Neural crest cell (in vitro differentiated cells): ENCODE results near the gene GLRX. TPM values are rescaled to one million over a fixed set of nuclear protein-coding genes. Genes with fewer than 3 reads are reported as not detected.

Source experiments
- DNase-seq: peaks from one replicate; pipeline ENCODE4 v3.0.0; 2021; ENCODE audit warnings: low read depth, mixed read lengths, low spot score
- H3K27ac Mint-ChIP-seq: one replicate; pipeline ENCODE4 v1.8.0; 2021; ENCODE audit warnings: mild to moderate bottlenecking, mixed read lengths; ENCODE audit not compliant: unreplicated experiment
- H3K27me3 Mint-ChIP-seq: 2 replicates; pipeline ENCODE4 v1.8.0; 2021; ENCODE audit warnings: low read depth, mild to moderate bottlenecking, mixed read lengths
- H3K36me3 Mint-ChIP-seq: 2 replicates; pipeline ENCODE4 v1.8.0; 2021; ENCODE audit warnings: low read depth, mild to moderate bottlenecking, mixed read lengths
- H3K4me1 Mint-ChIP-seq: 2 replicates; pipeline ENCODE4 v1.8.0; 2021; ENCODE audit warnings: mixed read lengths
- H3K4me3 Mint-ChIP-seq: one replicate; pipeline ENCODE4 v1.8.0; 2021; ENCODE audit warnings: mild to moderate bottlenecking, mixed read lengths
- H3K9me3 Mint-ChIP-seq: 2 replicates; pipeline ENCODE4 v1.8.0; 2021; ENCODE audit warnings: mixed read lengths
- CTCF ChIP-seq: fragments of 200-600 bp; sonication (generic); conservative IDR thresholded peaks from 2 replicates; pipeline ENCODE4 v1.5.0; 2021; ENCODE audit warnings: antibody characterized with exemption, mild to moderate bottlenecking
- total RNA-seq: library from RNA; stranded (reverse); gene quantifications from 2 replicates; pipeline ENCODE4 v1.2.1, GENCODE V29; 2021

The GLRX gene
- total RNA-seq, 1 donor from 2014 or later = 10.3 TPM

GRCh38 chr5:95866435-95867040, 44.0 kb upstream of the GLRX start:
- DNase-seq = no peak
- Mint-ChIP-seq H3K36me3 (no peaks in the 10 kb centered on the region), H3K9me3 (peaks cover 2% of the 10 kb centered on the region), H3K4me3 (no peak overlapping the region), H3K27me3 (no peaks in the 10 kb centered on the region), H3K4me1 (peaks cover 46% of the 10 kb centered on the region), H3K27ac (no peak overlapping the region)
- TF ChIP-seq CTCF = no peak

GRCh38 chr5:95864944-95865504, 42.5 kb upstream of the GLRX start:
- peak overlapping the region; percentile 20 for H3K27ac Mint-ChIP-seq
- no peak for TF ChIP-seq CTCF
- no peaks in the 10 kb centered on the region for H3K36me3 Mint-ChIP-seq
- peak overlapping the region; percentile 2 for H3K4me3 Mint-ChIP-seq
- H3K4me1 Mint-ChIP-seq = peaks cover 50% of the 10 kb centered on the region
- no peaks in the 10 kb centered on the region for H3K27me3 Mint-ChIP-seq
- peaks cover 2% of the 10 kb centered on the region for H3K9me3 Mint-ChIP-seq
- peak; percentile 39 for DNase-seq

- Mint-ChIP-seq H3K9me3 (peaks cover 2% of the 10 kb centered on the region), H3K27ac (no peak overlapping the region), H3K27me3 (no peaks in the 10 kb centered on the region), H3K4me3 (no peak overlapping the region), H3K36me3 (no peaks in the 10 kb centered on the region), H3K4me1 (peaks cover 55% of the 10 kb centered on the region)
- TF ChIP-seq CTCF = no peak
- no peak for DNase-seq
Observed at GRCh38 chr5:95864456-95864855, 41.9 kb upstream of the GLRX start.

GRCh38 chr5:95863383-95863757, 40.8 kb upstream of the GLRX start:
- no peaks in the 10 kb centered on the region for H3K27me3 Mint-ChIP-seq
- peak overlapping the region; percentile 48 for H3K27ac Mint-ChIP-seq
- no peak for DNase-seq
- no peaks in the 10 kb centered on the region for H3K36me3 Mint-ChIP-seq
- peaks cover 2% of the 10 kb centered on the region for H3K9me3 Mint-ChIP-seq
- no peak overlapping the region for H3K4me3 Mint-ChIP-seq
- no peak for TF ChIP-seq CTCF
- peaks cover 66% of the 10 kb centered on the region for H3K4me1 Mint-ChIP-seq

GRCh38 chr5:95862671-95863382, 40.3 kb upstream of the GLRX start:
- peak overlapping the region; percentile 48 for H3K27ac Mint-ChIP-seq
- H3K4me3 Mint-ChIP-seq = no peak overlapping the region

More at GRCh38 chr5:95862671-95863382, 40.3 kb upstream of the GLRX start:
- Mint-ChIP-seq H3K4me1 (peaks cover 71% of the 10 kb centered on the region), H3K27me3 (no peaks in the 10 kb centered on the region), H3K36me3 (no peaks in the 10 kb centered on the region), H3K9me3 (no peaks in the 10 kb centered on the region)
- TF ChIP-seq CTCF = no peak
- DNase-seq = no peak
